HepG2 (cell line): Measurements from ENCODE around the gene TRIM15. TPM values are rescaled to one million over a fixed set of nuclear protein-coding genes. Genes with fewer than 3 reads are reported as not detected.

Source experiments
- AGO2 ChIP-seq: fragments of 200-400 bp; formaldehyde crosslinking; optimal IDR thresholded peaks from 2 replicates; pipeline ENCODE3; 2017; ENCODE audit warnings: mild to moderate bottlenecking, low read depth, low read length, moderate library complexity
- ATF1 ChIP-seq: IDR thresholded peaks from 2 replicates; pipeline ENCODE4 v1.6.1; 2016; ENCODE audit warnings: mild to moderate bottlenecking, control low read depth
- ATF4 ChIP-seq, 2 experiments: fragments of 450-650 bp in 1 of 2; sonication (generic) in 1 of 2; formaldehyde crosslinking; IDR thresholded peaks; 2 replicates each; pipeline versions ENCODE4 v1.5.0 to v1.8.0; 2020 to 2022; ENCODE audit warnings: mild to moderate bottlenecking in 1 of 2, missing genetic modification reagents in 1 of 2
- ATF5 ChIP-seq: sonication (generic); formaldehyde crosslinking; IDR thresholded peaks from 2 replicates; pipeline ENCODE4 v1.4.0; 2020; ENCODE audit warnings: mild to moderate bottlenecking, low read depth, missing genetic modification reagents
- KAT7 ChIP-seq: IDR thresholded peaks from 2 replicates; pipeline ENCODE4 v1.6.1; 2018; ENCODE audit warnings: borderline replicate concordance, missing compliant biosample characterization
- POLR2G ChIP-seq: fragments of 200-400 bp; formaldehyde crosslinking; IDR thresholded peaks from 2 replicates; pipeline ENCODE4 v1.6.1; 2018; ENCODE audit warnings: mild to moderate bottlenecking, low read depth, low read length, moderate library complexity
- RFX1 ChIP-seq: fragments of 450-650 bp; IDR thresholded peaks from 2 replicates; pipeline ENCODE4 v1.6.1; 2017
- SALL2 ChIP-seq: sonication (generic); formaldehyde crosslinking; IDR thresholded peaks from 2 replicates; pipeline ENCODE4 v1.8.1; 2023; ENCODE audit warnings: mild to moderate bottlenecking, missing genetic modification reagents, inconsistent platforms
- SKI ChIP-seq: fragments of 450-650 bp; IDR thresholded peaks from one replicate; pipeline ENCODE4 v1.6.1; 2018; ENCODE audit warnings: mild to moderate bottlenecking; ENCODE audit not compliant: partially characterized antibody
- SNAI1 ChIP-seq: sonication (generic); formaldehyde crosslinking; IDR thresholded peaks from 2 replicates; pipeline ENCODE4 v1.5.0; 2020; ENCODE audit warnings: mild to moderate bottlenecking, missing genetic modification reagents, borderline replicate concordance
- SP1 ChIP-seq, 2 experiments: fragments of 450-650 bp in 1 of 2; sonication (generic) in 1 of 2; formaldehyde crosslinking in 1 of 2; IDR thresholded peaks; 2 replicates each; pipeline versions ENCODE4 v1.4.0 to v1.6.1; 2016 to 2020; ENCODE audit warnings: missing genetic modification reagents in 1 of 2
- STAT6 ChIP-seq: sonication (generic); formaldehyde crosslinking; IDR thresholded peaks from 2 replicates; pipeline ENCODE4 v1.4.0; 2020; ENCODE audit warnings: missing genetic modification reagents, mild to moderate bottlenecking, borderline replicate concordance
- XBP1 ChIP-seq: sonication (generic); formaldehyde crosslinking; IDR thresholded peaks from 2 replicates; pipeline ENCODE4 v1.5.0; 2020; ENCODE audit warnings: missing genetic modification reagents
- ZFP1 ChIP-seq: IDR thresholded peaks from 2 replicates; pipeline ENCODE4 v1.6.1; 2016
- ZFP90 ChIP-seq: sonication (generic); formaldehyde crosslinking; IDR thresholded peaks from 2 replicates; pipeline ENCODE4 v1.8.0; 2022; ENCODE audit warnings: missing genetic modification reagents, mild to moderate bottlenecking, inconsistent platforms, borderline replicate concordance
- ZNF263 ChIP-seq: sonication (generic); formaldehyde crosslinking; IDR thresholded peaks from 2 replicates; pipeline ENCODE4 v1.4.0; 2020; ENCODE audit warnings: missing genetic modification reagents
- ZNF563 ChIP-seq: sonication (generic); formaldehyde crosslinking; IDR thresholded peaks from 2 replicates; pipeline ENCODE4 v1.8.0; 2022; ENCODE audit warnings: mild to moderate bottlenecking, moderate library complexity, missing genetic modification reagents
- ZNF616 ChIP-seq: sonication (generic); formaldehyde crosslinking; IDR thresholded peaks from 2 replicates; pipeline ENCODE4 v1.5.0; 2020; ENCODE audit warnings: low read depth, mild to moderate bottlenecking, missing genetic modification reagents
- ZNF674 ChIP-seq: sonication (generic); formaldehyde crosslinking; IDR thresholded peaks from 2 replicates; pipeline ENCODE4 v1.5.0; 2020; ENCODE audit warnings: low read depth, mild to moderate bottlenecking, missing genetic modification reagents
- ZUFSP ChIP-seq: sonication (generic); formaldehyde crosslinking; IDR thresholded peaks from 2 replicates; pipeline ENCODE4 v1.9.0; 2021; ENCODE audit warnings: missing genetic modification reagents, mild to moderate bottlenecking, borderline replicate concordance
- polyA plus RNA-seq, 8 experiments: library from polyadenylated mRNA; depleted of rRNA in 3 of 8; stranded (reverse) in 7 of 8; unstranded in 1 of 8; fragments of >200 nt; fragmentation: Illumina TruSeq in 4 of 8; extraction: Trizol in 4 of 8; gene quantifications; 2 replicates each; pipeline versions ENCODE4 v1.2.1 to v1.2.3, GENCODE V29; 2011 to 2016; ENCODE audit warnings: low read depth in 4 of 8, missing spikeins in 1 of 8, mixed read lengths in 1 of 8; ENCODE audit not compliant: insufficient read depth in 1 of 8
- total RNA-seq, 5 experiments: library from RNA; depleted of rRNA; stranded (reverse); fragments of >200 nt; fragmentation: Illumina TruSeq; extraction: Trizol; gene quantifications; 2 replicates each; pipeline ENCODE4 v1.2.3, GENCODE V29; 2016; ENCODE audit warnings: low read depth in 1 of 5

TRIM15 gene
- total and polyA plus RNA-seq, 2 of the 13 experiments (the other 11 are each of a cell fraction or from before 2014, with no cell fraction given) = 35.1 to 38.2 TPM

- TF ChIP-seq STAT6 (CRISPR knock-in tag) = peak; percentile 18; the same call in 1 of the 2 replicates
- TF ChIP-seq ATF4 (CRISPR knock-in tag; IDR thresholded peaks at IDR 0.05) = no peak
- peak; percentile 53; the same call in 1 of the 2 replicates for TF ChIP-seq ATF1 (CRISPR knock-in tag)
- peak; percentile 48; the same call in 1 of the 2 replicates for TF ChIP-seq KAT7 (CRISPR knock-in tag)
- TF ChIP-seq ATF5 (CRISPR knock-in tag) = no peak
- TF ChIP-seq ZNF616 = no peak
- 0 out of 2 replicates have a peak, but pooled peaks have one; percentile 22 for TF ChIP-seq ZNF674 (CRISPR knock-in tag)
- TF ChIP-seq RFX1 = no peak
- TF ChIP-seq SKI = no peak
- no peak for TF ChIP-seq ZFP1
- TF ChIP-seq SP1 (IDR thresholded peaks at IDR 0.05) = no peak
- TF ChIP-seq SP1 (CRISPR knock-in tag; IDR thresholded peaks at IDR 0.05) = 0 out of 2 replicates have a peak, but pooled peaks have one; percentile 6
- TF ChIP-seq SNAI1 = no peak
- TF ChIP-seq ZFP90 (CRISPR knock-in tag) = no peak
- TF ChIP-seq POLR2G = peak; percentile 5
- TF ChIP-seq SALL2 (CRISPR knock-in tag) = no peak
- no peak for TF ChIP-seq AGO2
- TF ChIP-seq ZNF563 = no peak
- TF ChIP-seq ZUFSP (CRISPR knock-in tag) = no peak
- TF ChIP-seq ZNF263 (CRISPR knock-in tag) = peak; percentile 4; the same call in 1 of the 2 replicates
- TF ChIP-seq XBP1 (CRISPR knock-in tag) = no peak
These were observed 50.3 kb downstream of the TRIM15 start (continued) for GRCh38 chr6:30213667-30213956.
